H1 (cell line): ENCODE data around the gene FAM193B. TPM values are rescaled to one million over a fixed set of nuclear protein-coding genes. Genes with fewer than 3 reads are reported as not detected.

Source experiments
- CTCF ChIA-PET: fragments of 300-600 bp; sonication (Branson Sonifier 250); formaldehyde crosslinking; loops from one replicate; lab custom pipeline; 2021; ENCODE audit not compliant: partially characterized antibody; lab: Charles Lee
- POLR2A ChIA-PET: fragments of 300-600 bp; sonication (Branson Sonifier 250); formaldehyde crosslinking; loops from one replicate; lab custom pipeline; 2021; ENCODE audit warnings: inconsistent platforms; ENCODE audit not compliant: partially characterized antibody; lab: Charles Lee
- DNase-seq, 2 experiments: peaks; one replicate each; pipeline versions ENCODE4 v3.0.0 to v3.0.0-alpha.2; 2010 to 2022; ENCODE audit warnings: low spot score in 2 of 2, low read depth in 1 of 2, mixed read lengths in 1 of 2
- FAIRE-seq: peaks from 2 replicates; lab custom pipeline; 2011; peaks lifted over from hg19 to GRCh38; lab: Jason Lieb, UNC
- H2AFZ ChIP-seq: 2 replicates; pipeline ENCODE4 v1.8.1; 2012; ENCODE audit warnings: low read length, inconsistent platforms
- H2AK5ac ChIP-seq: 2 replicates; pipeline ENCODE4 v1.6.1; 2013; ENCODE audit warnings: low read depth, low read length
- H2BK120ac ChIP-seq: replicated peaks from 2 replicates; pipeline ENCODE3; 2013; ENCODE audit warnings: low read depth, low read length, inconsistent platforms
- H2BK12ac ChIP-seq: 2 replicates; pipeline ENCODE4 v1.6.1; 2013; ENCODE audit warnings: low read depth, low read length
- H2BK15ac ChIP-seq: 2 replicates; pipeline ENCODE4 v1.6.1; 2013; ENCODE audit warnings: low read length
- H2BK20ac ChIP-seq: 2 replicates; pipeline ENCODE4 v1.6.1; 2013; ENCODE audit warnings: low read length
- H2BK5ac ChIP-seq: 2 replicates; pipeline ENCODE4 v1.6.1; 2013; ENCODE audit warnings: low read depth, low read length
- H3K14ac ChIP-seq: 2 replicates; pipeline ENCODE4 v1.6.1; 2013; ENCODE audit warnings: inconsistent platforms; ENCODE audit not compliant: insufficient read length
- H3K18ac ChIP-seq: 2 replicates; pipeline ENCODE4 v1.6.1; 2013; ENCODE audit warnings: low read length; ENCODE audit errors: extremely low read depth
- H3K23ac ChIP-seq: 2 replicates; pipeline ENCODE4 v1.6.1; 2013; ENCODE audit warnings: inconsistent platforms; ENCODE audit not compliant: insufficient read length
- H3K23me2 ChIP-seq: 2 replicates; pipeline ENCODE4 v1.6.1; 2013; ENCODE audit warnings: low read depth, low read length
- H3K27ac ChIP-seq: 2 replicates; pipeline ENCODE4 v1.6.1; 2011; ENCODE audit warnings: low read depth, low read length, inconsistent platforms
- H3K27me3 ChIP-seq, 4 experiments: replicated peaks in 1 of 4; 1 replicate in 1 of 4; 2 replicates in 3 of 4; pipeline versions ENCODE4 v1.6.1 to v1.8.1; 2011 to 2013; ENCODE audit warnings: low read length in 3 of 4, mild to moderate bottlenecking in 3 of 4, inconsistent platforms in 2 of 4, mixed read lengths in 2 of 4, moderate library complexity in 1 of 4; ENCODE audit not compliant: control insufficient read depth in 3 of 4, insufficient read depth in 3 of 4; ENCODE audit errors: extremely low read depth in 1 of 4
- H3K36me3 ChIP-seq, 4 experiments: 2 replicates each; pipeline versions ENCODE4 v1.6.1 to v1.8.1; 2011 to 2013; ENCODE audit warnings: mild to moderate bottlenecking in 4 of 4, low read length in 3 of 4, moderate library complexity in 2 of 4, control low read depth in 1 of 4, inconsistent platforms in 1 of 4; ENCODE audit not compliant: insufficient read depth in 4 of 4, control insufficient read depth in 2 of 4
- H3K4ac ChIP-seq: replicated peaks from 2 replicates; pipeline ENCODE3; 2013; ENCODE audit warnings: low read length, low read depth, mixed read lengths, inconsistent platforms; ENCODE audit not compliant: insufficient read length
- H3K4me1 ChIP-seq, 4 experiments: replicated peaks in 1 of 4; 1 replicate in 1 of 4; 2 replicates in 3 of 4; pipeline versions ENCODE4 v1.6.1 to v1.8.1; 2011 to 2013; ENCODE audit warnings: low read length in 3 of 4, inconsistent platforms in 2 of 4, mixed read lengths in 1 of 4; ENCODE audit not compliant: insufficient read depth in 4 of 4, control insufficient read depth in 3 of 4
- H3K4me2 ChIP-seq, 2 experiments: 2 replicates each; pipeline versions ENCODE4 v1.6.1 to v1.8.1; 2011 to 2013; ENCODE audit warnings: low read depth in 2 of 2, low read length in 2 of 2, control low read depth in 1 of 2, inconsistent platforms in 1 of 2, mild to moderate bottlenecking in 1 of 2; ENCODE audit not compliant: insufficient read depth in 1 of 2
- H3K4me3 ChIP-seq, 4 experiments: fragments of 200-600, 300-600 bp in 1 of 4; sonication (generic), shearing (Covaris generic), sonication (Bioruptor Twin) in 1 of 4; 2 replicates each; pipeline versions ENCODE4 v1.5.1 to v1.8.1; 2011 to 2016; ENCODE audit warnings: low read length in 4 of 4, low read depth in 3 of 4, control low read depth in 2 of 4, inconsistent platforms in 2 of 4, mild to moderate bottlenecking in 2 of 4, mixed read lengths in 1 of 4, moderate library complexity in 1 of 4; ENCODE audit not compliant: insufficient read depth in 2 of 4; ENCODE audit errors: extremely low read depth in 1 of 4
- H3K56ac ChIP-seq: replicated peaks from 2 replicates; pipeline ENCODE3; 2013; ENCODE audit warnings: low read depth, mild to moderate bottlenecking, mixed read lengths, low read length, inconsistent platforms; ENCODE audit not compliant: insufficient read length
- H3K79me1 ChIP-seq: 2 replicates; pipeline ENCODE4 v1.6.1; 2013; ENCODE audit warnings: low read depth, low read length, control low read depth
- H3K79me2 ChIP-seq, 2 experiments: 2 replicates each; pipeline versions ENCODE4 v1.6.1 to v1.8.1; 2012 to 2013; ENCODE audit warnings: low read length in 2 of 2, mild to moderate bottlenecking in 2 of 2, inconsistent platforms in 1 of 2; ENCODE audit not compliant: insufficient read depth in 2 of 2, control insufficient read depth in 1 of 2
- H3K9ac ChIP-seq, 4 experiments: replicated peaks in 1 of 4; 1 replicate in 1 of 4; 2 replicates in 3 of 4; pipeline versions ENCODE4 v1.6.1 to v1.8.1; 2011 to 2013; ENCODE audit warnings: low read depth in 3 of 4, low read length in 3 of 4, control low read depth in 2 of 4, mild to moderate bottlenecking in 2 of 4, moderate library complexity in 2 of 4, inconsistent platforms in 1 of 4; ENCODE audit errors: extremely low read depth in 1 of 4
- H3K9me3 ChIP-seq, 2 experiments: 2 replicates each; pipeline versions ENCODE4 v1.6.1 to v1.8.1; 2012 to 2013; ENCODE audit warnings: mild to moderate bottlenecking in 2 of 2, moderate library complexity in 2 of 2, control low read depth in 1 of 2, inconsistent platforms in 1 of 2, low read depth in 1 of 2, low read length in 1 of 2, mixed read lengths in 1 of 2; ENCODE audit not compliant: insufficient read depth in 2 of 2
- H4K20me1 ChIP-seq, 2 experiments: replicated peaks in 1 of 2; 2 replicates each; pipeline versions ENCODE3 to v1.8.1; 2011 to 2013; ENCODE audit warnings: inconsistent platforms in 2 of 2, low read length in 2 of 2, mild to moderate bottlenecking in 1 of 2; ENCODE audit not compliant: insufficient read depth in 2 of 2, control insufficient read depth in 1 of 2
- H4K5ac ChIP-seq: 2 replicates; pipeline ENCODE4 v1.6.1; 2013; ENCODE audit warnings: low read length, low read depth, mixed read lengths, inconsistent platforms; ENCODE audit not compliant: insufficient read length
- H4K8ac ChIP-seq: 2 replicates; pipeline ENCODE4 v1.8.0; 2013; ENCODE audit warnings: mild to moderate bottlenecking, moderate library complexity, low read length, inconsistent platforms; ENCODE audit not compliant: insufficient read depth; ENCODE audit errors: extremely low read depth
- H4K91ac ChIP-seq: replicated peaks from 2 replicates; pipeline ENCODE3; 2013; ENCODE audit warnings: low read length, mixed read lengths, inconsistent platforms; ENCODE audit not compliant: insufficient read length
- BACH1 ChIP-seq: IDR thresholded peaks from 2 replicates; pipeline ENCODE4 v1.6.1; 2012; ENCODE audit warnings: low read length, improper control_type of control experiment
- GABPA ChIP-seq: IDR thresholded peaks from 2 replicates; pipeline ENCODE4 v1.6.1; 2011; ENCODE audit warnings: mild to moderate bottlenecking, low read length, moderate library complexity, borderline replicate concordance; ENCODE audit not compliant: insufficient read depth
- HDAC2 ChIP-seq, 2 experiments: fragments of 300-600 bp in 1 of 2; sonication (generic) in 1 of 2; IDR thresholded peaks; 2 replicates each; pipeline ENCODE4 v1.6.1; 2011 to 2012; ENCODE audit warnings: low read depth in 2 of 2, low read length in 2 of 2, mild to moderate bottlenecking in 2 of 2, moderate library complexity in 2 of 2, borderline replicate concordance in 1 of 2, inconsistent platforms in 1 of 2
- POU5F1 ChIP-seq: IDR thresholded peaks from 2 replicates; pipeline ENCODE4 v1.6.1; 2011; ENCODE audit warnings: low read depth, mild to moderate bottlenecking, low read length, moderate library complexity
- RFX5 ChIP-seq: IDR thresholded peaks from 2 replicates; pipeline ENCODE4 v1.6.1; 2011; ENCODE audit warnings: low read depth, low read length, improper control_type of control experiment, borderline replicate concordance
- WGBS, 2 experiments: shearing (Covaris generic) in 1 of 2; methylation state at CpG; one replicate each; pipeline versions ENCODE4 v1.1.6 to v1.1.7; 2013 to 2015; ENCODE audit warnings: low lambda C conversion rate in 2 of 2, mixed read lengths in 2 of 2, inconsistent platforms in 1 of 2, low coverage in 1 of 2, missing lambda C conversion rate in 1 of 2; ENCODE audit not compliant: insufficient replicate concordance in 2 of 2, insufficient coverage in 1 of 2, insufficient read length in 1 of 2; ENCODE audit errors: extremely low coverage in 1 of 2, missing lambda C conversion rate in 1 of 2; 5-methylcytosine and 5-hydroxymethylcytosine counted together
- long read RNA-seq, 2 experiments: library from RNA in 1 of 2; library from capped mRNA in 1 of 2; stranded (forward); transcript quantifications; one replicate each; pipeline ENCODE4 v2.0.0, GENCODE V29; 2021; ENCODE audit warnings: inconsistent platforms in 1 of 2
- polyA minus RNA-seq, 3 experiments: library from RNA; depleted of rRNA, polyadenylated mRNA; stranded (reverse); fragments of >200 nt; gene quantifications; 1 replicate in 2 of 3; 2 replicates in 1 of 3; pipeline ENCODE4 v1.2.3, GENCODE V29; 2011
- polyA plus RNA-seq, 7 experiments: library from polyadenylated mRNA; depleted of rRNA in 3 of 7; stranded (reverse) in 5 of 7; unstranded in 2 of 7; fragments of >200 nt in 5 of 7; fragments of 200-250 nt in 2 of 7; gene quantifications; 1 replicate in 5 of 7; 2 replicates in 1 of 7; 4 replicates in 1 of 7; pipeline versions ENCODE4 v1.2.1 to v1.2.3, GENCODE V29; 2011 to 2013; ENCODE audit warnings: missing spikeins in 2 of 7, mixed read lengths in 2 of 7
- total RNA-seq: library from RNA; stranded (reverse); fragmentation: NEBNext Ultra II Directional; extraction: Animal tissue kit (Norgen Biotek cat#: 25700); gene quantifications from 2 replicates; pipeline ENCODE4 v1.2.1, GENCODE V29; 2021
- TF ChIP-seq, protein P1 (sequence below), 3 experiments: IDR thresholded peaks; 1 replicate in 2 of 3; 2 replicates in 1 of 3; pipeline versions ENCODE4 v1.5.1 to v1.6.1; 2011; ENCODE audit warnings: low read length in 3 of 3, mild to moderate bottlenecking in 3 of 3, inconsistent platforms in 2 of 3, low read depth in 1 of 3, moderate library complexity in 1 of 3; ENCODE audit not compliant: insufficient read depth in 1 of 3; ENCODE audit errors: control extremely low read depth in 1 of 3

Gene FAM193B
- 69.8 and 75.2 TPM in 2 replicates for total RNA-seq
- polyA plus RNA-seq (2011; rRNA removed), result 49.9 and 91.8 TPM in 2 replicates
- polyA plus RNA-seq (2011; cell fraction: cytosol; rRNA removed), result 70.5 TPM
- 384 TPM for polyA plus RNA-seq (2011; cell fraction: nucleus; rRNA removed)
- 57.7 to 86.6 TPM (median 81.0 TPM) in 4 replicates for polyA plus RNA-seq (2012, experiment 1 of 2)
- 67.9 TPM for polyA plus RNA-seq (2012, experiment 2 of 2)
- polyA plus RNA-seq (2013, experiment 1 of 2), result 59.7 TPM
- polyA plus RNA-seq (2013, experiment 2 of 2), result 54.0 TPM
- 23.4 and 37.6 TPM in 2 replicates for polyA minus RNA-seq (2011; rRNA and poly(A)+ RNA removed)
- polyA minus RNA-seq (2011; cell fraction: cytosol; rRNA and poly(A)+ RNA removed), result 34.4 TPM
- 53.4 TPM for polyA minus RNA-seq (2011; cell fraction: nucleus; rRNA and poly(A)+ RNA removed)
- long read RNA-seq, experiment 1, partial matches to known transcripts, result 1 of 10 reads
- long read RNA-seq, experiment 1, other reads (novel, unspliced or antisense), result 4 of 10 reads
- long read RNA-seq, experiment 2, result 0 reads

- FAIRE-seq, result no peak
- peaks cover 5 to 9% (median 7%) of the 10 kb centered on the region in 4 experiments for H3K4me1 ChIP-seq
- H4K91ac ChIP-seq, result peak within 1 kb of the TSS; percentile 59
- H2BK5ac ChIP-seq, result peak within 1 kb of the TSS; percentile 37; the same call in 1 of the 2 replicates
- H3K27me3 ChIP-seq, result no peaks in the 10 kb centered on the region
- no peak within 1 kb of the TSS for H2BK120ac ChIP-seq
- H3K14ac ChIP-seq, result no peak within 1 kb of the TSS
- H3K56ac ChIP-seq, result no peak within 1 kb of the TSS
- CTCF ChIA-PET, result no interaction called here
- no peak within 1 kb of the TSS for H2BK12ac ChIP-seq
- H2AK5ac ChIP-seq, result no peak within 1 kb of the TSS
- no peak within 1 kb of the TSS for H2BK20ac ChIP-seq
- peak within 1 kb of the TSS; percentile 68 to 86 (median 82) for H3K4me3 ChIP-seq
- peak within 1 kb of the TSS; percentile 29; the same call in 1 of the 2 replicates for H3K27ac ChIP-seq
- no peaks in the 10 kb centered on the region for H3K9me3 ChIP-seq
- peak within 1 kb of the TSS; percentile 35 for H4K5ac ChIP-seq
- no peak within 1 kb of the TSS for H2BK15ac ChIP-seq
- peak within 1 kb of the TSS; percentile 69 to 95 (median 82) for H3K9ac ChIP-seq
- peak within 1 kb of the TSS; percentile 29; the same call in 1 of the 2 replicates for H3K18ac ChIP-seq
- H3K79me1 ChIP-seq, result peaks cover 5% of the 10 kb centered on the region
- peak within 1 kb of the TSS; percentile 84; the same call in 1 of the 2 replicates for H4K8ac ChIP-seq
- no peak within 1 kb of the TSS for H3K23ac ChIP-seq
- H3K79me2 ChIP-seq, result peaks cover 3 to 43% of the 10 kb centered on the region in 2 experiments; a peak in 2 of 4 replicates
- peak; percentile 77 to 99 for DNase-seq
- peak within 1 kb of the TSS; percentile 68 to 82 for H3K4me2 ChIP-seq
- H3K4ac ChIP-seq, result no peak within 1 kb of the TSS
- peaks cover 6% of the 10 kb centered on the region for H3K23me2 ChIP-seq
- 29% methylated on average over 23 of the region's 49 CpGs; no CpG with 5 or more reads in 1 of the 2 experiments for WGBS, 2 experiments
- peak within 1 kb of the TSS; percentile 63 for H2AFZ ChIP-seq
- peaks cover 0 to 20% (median 6%) of the 10 kb centered on the region in 4 experiments; a peak in 3 of 8 replicates for H3K36me3 ChIP-seq
- POLR2A ChIA-PET, result interaction anchor here (0.8 to 2.6 kb wide), 8 partner anchors 10 to 253 kb away, joined by 3 to 10 read pairs (median 3); partner anchors contain the start of genes DDX41 and DOK3
- H4K20me1 ChIP-seq, result peaks cover 8 to 14% of the 10 kb centered on the region in 2 experiments
- TF ChIP-seq POU5F1 (no peak), GABPA (no peak), RFX5 (no peak), BACH1 (no peak; the same call in 1 of the 2 replicates), HDAC2 (IDR thresholded peaks at IDR 0.05; ENCODE audit: borderline replicate concordance in 1 of 2, low read depth in 2 of 2, low read length in 2 of 2) (no peak)
- TF ChIP-seq, protein P1, sequence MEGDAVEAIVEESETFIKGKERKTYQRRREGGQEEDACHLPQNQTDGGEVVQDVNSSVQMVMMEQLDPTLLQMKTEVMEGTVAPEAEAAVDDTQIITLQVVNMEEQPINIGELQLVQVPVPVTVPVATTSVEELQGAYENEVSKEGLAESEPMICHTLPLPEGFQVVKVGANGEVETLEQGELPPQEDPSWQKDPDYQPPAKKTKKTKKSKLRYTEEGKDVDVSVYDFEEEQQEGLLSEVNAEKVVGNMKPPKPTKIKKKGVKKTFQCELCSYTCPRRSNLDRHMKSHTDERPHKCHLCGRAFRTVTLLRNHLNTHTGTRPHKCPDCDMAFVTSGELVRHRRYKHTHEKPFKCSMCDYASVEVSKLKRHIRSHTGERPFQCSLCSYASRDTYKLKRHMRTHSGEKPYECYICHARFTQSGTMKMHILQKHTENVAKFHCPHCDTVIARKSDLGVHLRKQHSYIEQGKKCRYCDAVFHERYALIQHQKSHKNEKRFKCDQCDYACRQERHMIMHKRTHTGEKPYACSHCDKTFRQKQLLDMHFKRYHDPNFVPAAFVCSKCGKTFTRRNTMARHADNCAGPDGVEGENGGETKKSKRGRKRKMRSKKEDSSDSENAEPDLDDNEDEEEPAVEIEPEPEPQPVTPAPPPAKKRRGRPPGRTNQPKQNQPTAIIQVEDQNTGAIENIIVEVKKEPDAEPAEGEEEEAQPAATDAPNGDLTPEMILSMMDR (IDR thresholded peaks at IDR 0.05; ENCODE audit: control extremely low read depth in 1 of 3, insufficient read depth in 1 of 3, low read depth in 1 of 3, low read length in 3 of 3), result peak; percentile 13 to 49 (median 38); a peak in 2 of 4 replicates
These were observed at the start of gene FAM193B for GRCh38 chr5:177554474-177555111. Gene FAM193B, minus strand, starts transcription at chr5:177554563. Its CDS starts 105 bp downstream, at chr5:177554458.
